ENCODE results near the gene STAC.
"Not testable (repeated sequence)": the region's sequence is repeated elsewhere in the genome, so short reads cannot be mapped to it uniquely, and the experiment has no call there.

GRCh38 chr3:36472045-36472444, 91.7 kb downstream of the STAC start:
- TF ChIP-seq POLR2AphosphoS5 (IDR thresholded peaks at IDR 0.05; ENCODE audit: borderline replicate concordance, low read depth, low read length); EZH2 (IDR thresholded peaks at IDR 0.05); FOXP2 (optimal IDR thresholded peaks at IDR 0.05; ENCODE audit: control extremely low read depth, extremely low read length, insufficient read depth): not testable (repeated sequence)

Data from SK-N-MC (cell line).